Bronchial epithelial cell (primary cell): ENCODE data around the gene FARP2. TPM values are rescaled to one million over a fixed set of nuclear protein-coding genes. Genes with fewer than 3 reads are reported as not detected.
A peak's percentile ranks its signal among the peaks of the same experiment; 100 is the strongest.
"Not testable (repeated sequence)": the region's sequence is repeated elsewhere in the genome, so short reads cannot be mapped to it uniquely, and the experiment has no call there.

Experiments used
- DNase-seq: peaks from one replicate; pipeline ENCODE4 v3.0.0-alpha.2; 2010; ENCODE audit warnings: low read depth
- FAIRE-seq: peaks from 2 replicates; lab custom pipeline; 2011; peaks lifted over from hg19 to GRCh38; lab: Jason Lieb, UNC
- H3K27me3 ChIP-seq: 2 replicates; pipeline ENCODE4 v1.5.1; 2011; ENCODE audit warnings: low read length; ENCODE audit not compliant: control insufficient read depth, insufficient read depth
- H3K36me3 ChIP-seq: 2 replicates; pipeline ENCODE4 v1.5.1; 2011; ENCODE audit warnings: low read length; ENCODE audit not compliant: control insufficient read depth, insufficient read depth
- H3K4me3 ChIP-seq: 2 replicates; pipeline ENCODE4 v1.5.1; 2011; ENCODE audit warnings: mild to moderate bottlenecking, low read depth, low read length, control low read depth
- CTCF ChIP-seq: IDR thresholded peaks from 2 replicates; pipeline ENCODE4 v1.5.1; 2011; ENCODE audit warnings: mild to moderate bottlenecking, moderate library complexity, low read length, control low read depth, inconsistent platforms; ENCODE audit not compliant: insufficient read depth, severe bottlenecking
- total RNA-seq: library from RNA; depleted of rRNA; stranded (reverse); fragments of >200 nt; gene quantifications from 2 replicates; pipeline ENCODE4 v1.2.1, GENCODE V29; 2014

FARP2 gene
- total RNA-seq, 1 donor from 2014 or later: 25.0 TPM

GRCh38 chr2:241315879-241316631, 40.0 kb upstream of the FARP2 start, which contains the start of gene SEPTIN2:
Gene SEPTIN2, plus strand, starts transcription at chr2:241315925. Its CDS starts 8,308 bp downstream, at chr2:241324233.
- no peak for FAIRE-seq

DNA sequence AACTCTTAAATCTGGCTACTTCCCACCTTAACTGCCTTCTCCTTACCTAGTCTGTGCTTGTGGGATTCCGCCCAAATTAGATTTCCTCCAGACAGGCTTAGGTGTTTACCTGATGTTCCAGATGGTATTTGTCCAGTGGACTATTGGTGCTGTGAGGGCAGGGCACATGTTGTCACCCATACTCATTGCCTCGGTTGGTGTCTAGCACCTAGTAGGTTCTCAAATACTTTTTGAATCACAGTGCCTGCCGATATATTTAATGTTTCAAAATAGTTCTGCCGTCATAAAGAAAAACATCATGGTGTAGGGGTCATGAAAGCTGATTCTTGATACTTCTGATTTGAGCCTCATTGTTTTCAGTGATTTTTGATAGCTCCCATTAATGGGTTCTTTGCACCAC, 39.3 kb upstream of the FARP2 start:
- FAIRE-seq (no peak), DNase-seq (no peak)
- no peak for TF ChIP-seq CTCF
- Histone ChIP-seq H3K4me3 (peak overlapping the region; percentile 83), H3K36me3 (no peaks in the 10 kb centered on the region), H3K27me3 (no peaks in the 10 kb centered on the region)

More at GRCh38 chr2:241315879-241316631, 40.0 kb upstream of the FARP2 start, which contains the start of gene SEPTIN2:
- no peaks in the 10 kb centered on the region for H3K27me3 ChIP-seq
- H3K36me3 ChIP-seq: no peaks in the 10 kb centered on the region
- DNase-seq: no peak
- H3K4me3 ChIP-seq: peak within 1 kb of the TSS; percentile 83
- TF ChIP-seq CTCF: no peak

DNA sequence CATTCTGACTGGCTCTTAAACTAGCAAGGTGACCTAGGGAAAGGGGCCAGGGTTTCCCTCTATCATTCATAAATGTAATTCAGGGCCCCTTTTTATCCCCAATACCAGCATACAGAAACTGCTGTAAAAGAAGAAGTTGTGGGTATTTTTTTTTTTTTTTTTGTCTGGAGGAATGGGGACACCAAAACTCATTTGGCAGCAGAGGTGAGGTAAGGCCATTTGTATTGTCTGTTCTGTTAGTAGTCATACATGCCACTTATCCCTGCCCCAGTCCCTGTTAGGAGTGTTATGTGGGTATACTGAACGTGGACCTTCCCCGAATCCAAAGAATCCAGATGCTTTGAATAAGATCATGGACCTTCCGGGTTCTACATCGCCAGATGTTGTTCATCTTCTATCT, 38.7 kb upstream of the FARP2 start:
- no peak for FAIRE-seq
- H3K4me3 ChIP-seq: peak overlapping the region; percentile 83
- H3K36me3 ChIP-seq: no peaks in the 10 kb centered on the region
- no peak for TF ChIP-seq CTCF
- no peaks in the 10 kb centered on the region for H3K27me3 ChIP-seq
- no peak for DNase-seq

DNA sequence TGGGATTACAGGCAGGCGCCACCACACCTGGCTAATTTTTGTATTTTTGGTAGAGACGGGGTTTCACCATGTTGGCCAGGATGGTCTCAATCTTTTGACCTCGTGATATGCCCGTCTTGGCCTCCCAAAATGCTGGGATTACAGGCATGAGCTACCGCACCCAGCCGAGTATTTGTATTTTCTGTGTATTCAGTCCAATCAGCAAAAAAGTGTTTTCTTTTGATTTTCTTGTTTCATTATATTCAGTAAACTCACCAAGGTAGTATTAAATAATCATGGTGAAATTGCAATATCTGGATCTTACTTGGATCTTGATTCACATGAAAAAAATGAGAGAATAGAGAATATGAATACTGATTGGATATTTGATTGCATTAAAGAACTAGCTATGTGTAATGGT, 37.3 kb upstream of the FARP2 start:
- not testable (repeated sequence) for DNase-seq, H3K27me3 ChIP-seq, H3K4me3 ChIP-seq, H3K36me3 ChIP-seq, FAIRE-seq

- Histone ChIP-seq H3K27me3 (no peaks in the 10 kb centered on the region), H3K36me3 (peaks cover 5% of the 10 kb centered on the region), H3K4me3 (no peak overlapping the region)
- no peak for FAIRE-seq
- TF ChIP-seq CTCF: no peak
- no peak for DNase-seq
Measured at GRCh38 chr2:241320394-241320793, 35.7 kb upstream of the FARP2 start.

DNA sequence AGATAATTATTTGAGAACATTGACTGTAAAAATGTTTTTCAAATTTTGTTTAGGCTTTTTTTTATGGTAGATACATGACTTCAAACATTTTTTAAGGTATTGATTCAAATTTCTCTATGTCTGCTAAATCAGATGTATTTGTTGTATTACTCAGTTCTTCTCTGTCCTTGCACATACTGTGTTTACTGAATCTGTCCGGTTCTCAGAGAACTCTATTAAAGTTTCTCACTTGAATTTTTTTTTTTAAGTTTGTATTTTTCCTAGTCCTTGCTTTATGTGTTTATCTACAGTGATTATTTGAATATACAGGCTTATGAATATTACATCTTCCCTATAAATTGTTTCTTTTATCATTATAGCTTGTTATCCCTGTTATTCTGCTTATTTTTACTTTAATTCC, 35.1 kb upstream of the FARP2 start:
- no peak for TF ChIP-seq CTCF
- FAIRE-seq (no peak), DNase-seq (no peak)
- Histone ChIP-seq H3K36me3 (peaks cover 5% of the 10 kb centered on the region), H3K4me3 (no peak overlapping the region), H3K27me3 (no peaks in the 10 kb centered on the region)
